Mucosa of gallbladder (tissue), 1 donor: ENCODE measurements around the gene CELF2. TPM values are rescaled to one million over a fixed set of nuclear protein-coding genes. Genes with fewer than 3 reads are reported as not detected.

Experiments used
- DNase-seq: peaks from one replicate; pipeline ENCODE4 v3.0.0-alpha.2; 2020; ENCODE audit warnings: low spot score
- total RNA-seq: library from RNA; stranded (reverse); gene quantifications from one replicate; pipeline ENCODE4 v1.2.1, GENCODE V29; 2021
- donor health status: DM: no; HTN: no; CAD: no.

CELF2 gene
- total RNA-seq, 1 donor from 2014 or later = 24.6 TPM

DNA sequence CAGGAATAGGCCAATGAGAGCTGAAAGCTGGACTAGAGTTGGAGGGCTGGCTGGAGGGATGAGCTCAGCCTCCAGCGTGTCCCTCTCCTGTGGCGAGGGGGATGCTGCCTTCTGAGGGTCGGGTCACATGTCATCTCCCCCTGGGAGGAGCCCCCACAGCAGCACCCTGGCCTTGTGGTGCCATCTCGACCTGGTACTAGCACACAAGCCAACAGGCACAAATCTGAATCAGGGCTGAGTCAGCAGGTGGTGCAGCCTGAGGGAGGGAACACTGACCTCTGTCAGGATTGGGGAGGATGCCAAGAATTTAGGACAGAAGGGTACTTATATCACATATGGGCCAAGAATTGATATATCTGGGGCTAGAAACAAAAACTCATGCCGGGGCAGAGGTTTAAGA, 280.4 kb downstream of the CELF2 start:
- DNase-seq = no peak

DNA sequence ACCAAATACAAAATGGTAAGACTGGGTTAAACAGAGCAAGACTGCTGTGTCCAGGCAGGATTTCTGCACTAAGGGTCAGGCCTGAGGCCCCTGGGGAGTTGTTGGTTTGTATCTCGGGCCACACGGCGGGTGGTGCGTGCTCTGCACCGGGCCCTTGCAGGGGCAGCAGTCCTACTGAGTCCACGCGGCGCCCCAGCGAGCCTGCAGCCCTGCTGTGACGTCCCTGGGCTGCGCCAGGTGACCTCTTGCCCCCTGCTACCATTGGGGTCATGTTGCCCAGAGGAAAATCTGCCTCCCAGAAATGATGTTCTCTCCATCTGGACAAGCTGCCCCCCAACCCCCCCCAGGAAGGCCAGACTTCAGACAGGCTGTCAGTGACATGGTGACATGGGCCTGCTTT, 281.5 kb downstream of the CELF2 start:
- no peak for DNase-seq

DNA sequence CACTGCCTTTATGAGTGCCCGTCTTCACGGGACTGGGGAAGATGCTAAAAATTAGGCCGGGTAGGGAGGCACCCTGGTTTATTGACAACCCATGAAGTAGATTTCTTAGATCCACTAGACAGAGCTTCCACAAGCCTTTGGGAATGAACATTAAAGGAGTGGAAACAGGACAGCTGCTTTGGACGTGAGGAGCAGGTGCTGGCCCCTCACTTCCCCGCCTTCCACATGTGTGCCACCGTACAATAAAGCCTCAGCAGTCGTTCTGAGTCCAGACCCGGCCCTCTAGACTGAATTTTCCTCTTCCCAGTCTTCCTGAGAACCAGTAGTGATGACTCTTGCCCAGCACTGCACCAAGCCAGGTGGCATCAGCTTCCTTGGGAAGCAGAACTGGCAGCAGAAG, 282.4 kb downstream of the CELF2 start:
- no peak for DNase-seq

DNA sequence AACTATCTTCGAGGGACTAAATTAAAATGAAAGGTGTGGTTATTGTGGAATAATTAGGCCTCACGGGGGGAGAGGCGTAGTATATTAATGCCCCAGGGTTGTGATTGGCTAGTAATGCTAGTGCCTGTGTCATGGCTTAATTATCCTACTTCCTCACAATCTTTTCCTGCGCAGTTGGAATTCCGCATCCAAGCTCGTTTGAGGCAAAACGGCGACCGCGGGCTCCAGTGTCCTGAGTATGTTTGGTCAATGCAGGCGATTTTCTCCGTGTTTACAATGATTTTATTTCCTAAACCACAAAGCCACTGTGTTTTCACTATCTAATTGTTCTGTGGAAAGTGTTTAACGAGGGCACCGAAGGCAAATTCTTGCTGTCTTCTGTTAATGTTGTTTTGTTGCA, 282.9 kb downstream of the CELF2 start:
- no peak for DNase-seq

GRCh38 chr10:11301571-11302111, 284.0 kb downstream of the CELF2 start:
- DNase-seq = no peak

DNA sequence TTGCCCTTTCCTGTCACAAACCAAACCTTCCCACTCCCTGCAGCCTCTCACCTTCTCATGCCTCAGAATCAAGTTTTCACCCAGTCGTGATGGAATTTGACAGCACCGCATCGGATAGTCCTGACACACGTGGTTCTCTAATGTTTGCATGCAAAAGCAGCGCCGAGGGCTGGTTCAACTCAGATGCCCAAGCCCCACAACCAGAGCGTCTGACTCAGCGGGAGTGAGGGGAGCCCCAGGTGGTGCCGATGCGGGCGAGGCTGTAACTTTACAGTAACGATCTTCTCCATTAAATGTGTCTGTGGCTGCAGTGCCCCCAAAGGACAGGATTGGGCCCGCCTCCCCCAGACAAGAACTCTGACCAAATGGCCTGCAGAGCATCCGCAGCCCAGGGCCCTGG, 284.5 kb downstream of the CELF2 start:
- no peak for DNase-seq

GRCh38 chr10:11303361-11304170, 285.9 kb downstream of the CELF2 start:
- DNase-seq = no peak

DNA sequence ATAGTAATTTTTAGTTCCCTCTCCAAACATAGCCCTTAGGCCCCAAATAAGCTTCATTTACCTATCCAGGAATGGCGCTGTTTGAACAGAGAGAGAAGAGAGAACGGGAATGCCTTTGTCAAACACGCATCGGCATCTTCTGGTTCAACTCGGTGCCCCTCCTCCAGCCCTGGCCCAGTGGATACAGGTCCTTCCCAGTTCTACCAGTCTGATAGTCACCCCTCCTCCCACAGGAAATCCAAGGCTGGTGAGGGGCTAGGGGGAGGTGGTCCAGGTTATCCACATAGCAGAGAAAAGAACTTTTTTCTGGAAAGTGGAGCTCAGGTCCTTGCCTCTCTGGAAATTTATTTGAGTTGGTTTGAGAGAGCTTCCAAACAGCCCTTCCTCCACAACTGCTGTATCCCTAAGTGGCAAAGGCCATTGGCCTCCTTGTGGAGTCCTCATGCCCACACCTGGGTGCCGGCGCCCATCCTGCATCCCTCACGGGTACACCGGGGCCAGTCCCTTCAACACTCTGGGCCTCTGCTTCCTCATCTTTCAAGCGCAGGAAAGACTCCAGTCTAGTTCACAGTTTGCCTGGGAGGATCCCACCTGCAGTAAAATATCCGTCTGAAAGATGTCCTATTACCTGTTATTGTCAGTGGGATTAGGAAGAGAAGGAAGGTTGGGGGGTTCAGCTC, 287.4 kb downstream of the CELF2 start:
- DNase-seq = no peak

GRCh38 chr10:11305825-11306593, 288.3 kb downstream of the CELF2 start:
- no peak for DNase-seq

GRCh38 chr10:11307004-11307403, 289.3 kb downstream of the CELF2 start:
- no peak for DNase-seq

DNA sequence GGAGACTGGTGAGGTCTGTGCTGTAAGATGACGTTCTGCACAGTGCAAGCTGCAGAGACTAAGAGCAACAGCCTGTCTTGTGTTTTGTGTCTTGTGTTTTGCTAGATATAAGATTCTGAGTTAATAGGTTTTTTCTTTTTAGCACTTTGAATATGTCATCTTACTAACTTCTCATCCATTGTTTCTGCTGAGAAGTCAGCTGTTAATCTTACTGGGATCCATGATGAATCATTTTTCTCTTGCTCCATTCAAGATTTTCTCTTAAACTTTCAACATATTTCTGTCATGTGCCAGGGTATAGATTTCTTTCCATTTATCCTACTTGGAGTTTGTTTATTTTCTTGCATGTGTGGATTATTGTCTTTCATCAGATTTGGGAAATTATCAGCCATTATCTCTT, 290.3 kb downstream of the CELF2 start:
- no peak for DNase-seq

DNA sequence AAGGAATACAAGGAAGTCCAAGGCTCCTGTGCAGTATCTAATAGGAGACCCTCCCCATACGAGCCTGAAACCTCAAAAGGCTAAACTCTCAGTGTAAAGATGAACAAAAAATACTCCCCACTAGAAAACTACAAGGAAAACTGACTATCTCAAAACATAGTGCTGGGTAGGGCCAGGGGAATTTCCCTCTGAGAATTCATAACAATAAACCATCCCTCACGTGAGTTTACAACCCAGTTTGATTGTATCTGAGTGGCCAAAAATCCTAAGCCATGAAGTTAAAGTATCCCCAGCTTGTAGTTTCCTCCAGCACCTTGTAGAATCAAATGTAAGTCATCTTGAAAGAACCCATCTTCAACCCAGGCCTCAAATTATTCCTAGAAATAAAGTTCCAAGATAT, 293.4 kb downstream of the CELF2 start:
- no peak for DNase-seq

DNA sequence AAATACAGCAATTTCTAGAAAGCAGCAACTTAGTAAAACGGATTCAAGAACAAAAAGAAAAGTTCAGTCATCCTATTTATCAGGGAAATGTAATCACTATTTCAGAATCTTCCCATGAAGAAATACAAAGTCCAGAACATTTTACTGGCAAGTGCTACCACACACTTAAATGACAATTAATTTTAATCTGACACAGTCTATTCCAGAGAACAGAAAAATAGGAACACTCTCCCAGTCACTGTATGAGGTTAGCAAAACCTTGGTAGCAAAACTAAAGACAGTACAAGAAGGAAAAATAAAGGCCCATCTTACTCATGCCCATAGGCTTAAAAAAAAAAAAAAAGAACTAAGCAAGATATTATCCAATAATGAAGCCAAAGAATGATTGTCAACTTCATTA, 295.8 kb downstream of the CELF2 start:
- no peak for DNase-seq

- no peak for DNase-seq
Measured at GRCh38 chr10:11317936-11318670, 300.4 kb downstream of the CELF2 start.

GRCh38 chr10:11318826-11319598, 301.3 kb downstream of the CELF2 start:
- DNase-seq = no peak

DNA sequence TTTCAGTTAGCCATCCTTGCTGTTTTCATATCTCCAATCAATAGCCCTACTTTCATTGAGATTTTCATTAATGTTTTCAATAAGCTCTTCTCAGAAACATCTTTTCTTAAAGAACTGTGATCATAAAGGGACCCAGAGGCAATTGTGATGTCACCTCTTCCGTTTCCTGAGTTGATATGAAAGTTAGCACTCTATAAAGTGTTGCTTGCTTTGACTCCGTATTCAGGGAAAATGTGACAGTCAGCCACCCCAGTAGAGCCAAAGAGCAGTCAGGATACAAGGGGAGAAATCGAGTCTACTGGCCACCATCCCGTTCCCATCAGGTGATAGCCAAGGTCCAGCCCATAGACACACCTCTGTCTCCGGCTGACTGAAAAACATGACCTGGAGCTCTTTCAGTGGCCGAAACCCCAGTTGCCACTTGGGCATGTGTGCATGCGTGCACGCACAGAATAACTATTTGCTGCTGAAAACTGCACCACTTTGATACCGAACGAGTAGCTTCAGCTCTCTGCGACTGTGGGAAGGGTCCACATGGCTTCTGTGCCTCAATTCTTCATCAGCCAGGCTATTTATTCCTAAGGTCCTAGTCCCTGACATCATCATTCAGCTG, 302.4 kb downstream of the CELF2 start:
- no peak for DNase-seq

GRCh38 chr10:11320809-11321520, 303.3 kb downstream of the CELF2 start:
- no peak for DNase-seq

- DNase-seq = no peak
Measured at GRCh38 chr10:11322698-11323097, 305.0 kb downstream of the CELF2 start.

GRCh38 chr10:11324761-11325321, 307.2 kb downstream of the CELF2 start:
- no peak for DNase-seq
